Memory B cell (primary cell): ENCODE results near the gene RNF8.
"Not testable (repeated sequence)": the region's sequence is repeated elsewhere in the genome, so short reads cannot be mapped to it uniquely, and the experiment has no call there.

Source experiments
- ATAC-seq: fragments of 150-1000 bp; cut with Tn5 transposase; 2 replicates; pipeline ENCODE4 v1.10.0; 2021; ENCODE audit warnings: low read depth, mild to moderate bottlenecking, moderate library complexity
- DNase-seq, 2 donors: peaks; one replicate each; pipeline ENCODE4 v3.0.0; 2022; ENCODE audit warnings: low spot score in 2 of 2
- H3K27ac Mint-ChIP-seq: one replicate; pipeline ENCODE4 v1.8.0; 2022; ENCODE audit warnings: mild to moderate bottlenecking, moderate library complexity, mixed read lengths
- H3K27me3 Mint-ChIP-seq: one replicate; pipeline ENCODE4 v1.8.0; 2022; ENCODE audit warnings: mixed read lengths
- H3K36me3 Mint-ChIP-seq: one replicate; pipeline ENCODE4 v1.8.0; 2022; ENCODE audit warnings: mild to moderate bottlenecking, mixed read lengths
- H3K4me1 Mint-ChIP-seq: one replicate; pipeline ENCODE4 v1.8.0; 2022; ENCODE audit warnings: mixed read lengths
- H3K4me3 Mint-ChIP-seq: one replicate; pipeline ENCODE4 v1.8.0; 2022; ENCODE audit warnings: mild to moderate bottlenecking, moderate library complexity, mixed read lengths
- H3K9me3 Mint-ChIP-seq: one replicate; pipeline ENCODE4 v1.8.0; 2022; ENCODE audit warnings: mixed read lengths

The RNF8 gene

GRCh38 chr6:37353761-37354525, at the start of gene RNF8:
Gene RNF8 (plus strand): TSS chr6:37353983. CDS start chr6:37354165, 182 bp downstream.
- ATAC-seq (peak; percentile 96), DNase-seq (peak; percentile 74 to 78)
- Mint-ChIP-seq H3K36me3 (peaks cover 6% of the 10 kb centered on the region), H3K27ac (peak within 1 kb of the TSS; percentile 96), H3K9me3 (no peaks in the 10 kb centered on the region), H3K4me1 (peaks cover 32% of the 10 kb centered on the region), H3K27me3 (no peaks in the 10 kb centered on the region), H3K4me3 (peak within 1 kb of the TSS; percentile 95)

- Mint-ChIP-seq H3K27me3 (no peaks in the 10 kb centered on the region), H3K9me3 (no peaks in the 10 kb centered on the region), H3K4me1 (no peaks in the 10 kb centered on the region), H3K27ac (no peak overlapping the region), H3K36me3 (peaks cover 24% of the 10 kb centered on the region), H3K4me3 (no peak overlapping the region)
- ATAC-seq (no peak), DNase-seq (no peak)
Measured at GRCh38 chr6:37304766-37305165, 49.0 kb upstream of the RNF8 start.

GRCh38 chr6:37305841-37306425, 47.9 kb upstream of the RNF8 start:
- Mint-ChIP-seq H3K27me3 (no peaks in the 10 kb centered on the region), H3K4me3 (no peak overlapping the region), H3K36me3 (peaks cover 24% of the 10 kb centered on the region), H3K4me1 (no peaks in the 10 kb centered on the region), H3K27ac (no peak overlapping the region), H3K9me3 (no peaks in the 10 kb centered on the region)
- no peak for DNase-seq
- ATAC-seq, result no peak

GRCh38 chr6:37306624-37307222, 47.1 kb upstream of the RNF8 start:
- Mint-ChIP-seq H3K27ac (no peak overlapping the region), H3K36me3 (peaks cover 19% of the 10 kb centered on the region), H3K27me3 (no peaks in the 10 kb centered on the region), H3K4me3 (no peak overlapping the region), H3K9me3 (no peaks in the 10 kb centered on the region), H3K4me1 (no peaks in the 10 kb centered on the region)
- no peak for ATAC-seq
- DNase-seq, result no peak

GRCh38 chr6:37307484-37307883, 46.3 kb upstream of the RNF8 start:
- ATAC-seq, H3K4me1 Mint-ChIP-seq, DNase-seq, H3K27me3 Mint-ChIP-seq, H3K9me3 Mint-ChIP-seq, H3K27ac Mint-ChIP-seq, H3K4me3 Mint-ChIP-seq: not testable (repeated sequence)
- H3K36me3 Mint-ChIP-seq, result peaks cover 16% of the 10 kb centered on the region

GRCh38 chr6:37308069-37308815, 45.5 kb upstream of the RNF8 start:
- DNase-seq, result no peak
- no peaks in the 10 kb centered on the region for H3K4me1 Mint-ChIP-seq
- H3K36me3 Mint-ChIP-seq, result peaks cover 11% of the 10 kb centered on the region
- no peak overlapping the region for H3K4me3 Mint-ChIP-seq
- H3K9me3 Mint-ChIP-seq, result no peaks in the 10 kb centered on the region
- no peak overlapping the region for H3K27ac Mint-ChIP-seq
- ATAC-seq, result no peak
- H3K27me3 Mint-ChIP-seq, result no peaks in the 10 kb centered on the region

GRCh38 chr6:37309046-37309445, 44.7 kb upstream of the RNF8 start:
- H3K27ac Mint-ChIP-seq, result no peak overlapping the region
- no peaks in the 10 kb centered on the region for H3K4me1 Mint-ChIP-seq
- DNase-seq (no peak), ATAC-seq (no peak)
- no peak overlapping the region for H3K4me3 Mint-ChIP-seq
- H3K36me3 Mint-ChIP-seq, result peaks cover 13% of the 10 kb centered on the region
- H3K27me3 Mint-ChIP-seq, result no peaks in the 10 kb centered on the region
- no peaks in the 10 kb centered on the region for H3K9me3 Mint-ChIP-seq

- no peak for ATAC-seq
- Mint-ChIP-seq H3K9me3 (no peaks in the 10 kb centered on the region), H3K4me3 (no peak overlapping the region), H3K27ac (no peak overlapping the region), H3K4me1 (no peaks in the 10 kb centered on the region), H3K27me3 (no peaks in the 10 kb centered on the region), H3K36me3 (peaks cover 14% of the 10 kb centered on the region)
- no peak for DNase-seq
Measured at GRCh38 chr6:37309692-37310091, 44.1 kb upstream of the RNF8 start.

GRCh38 chr6:37310966-37311365, 42.8 kb upstream of the RNF8 start:
- Mint-ChIP-seq H3K4me1 (no peaks in the 10 kb centered on the region), H3K4me3 (no peak overlapping the region), H3K36me3 (peaks cover 16% of the 10 kb centered on the region), H3K27me3 (no peaks in the 10 kb centered on the region), H3K27ac (no peak overlapping the region), H3K9me3 (no peaks in the 10 kb centered on the region)
- no peak for DNase-seq
- ATAC-seq, result no peak

- Mint-ChIP-seq H3K27me3 (no peaks in the 10 kb centered on the region), H3K27ac (no peak overlapping the region), H3K9me3 (no peaks in the 10 kb centered on the region), H3K4me1 (no peaks in the 10 kb centered on the region), H3K4me3 (no peak overlapping the region), H3K36me3 (peaks cover 16% of the 10 kb centered on the region)
- DNase-seq (no peak), ATAC-seq (no peak)
Measured at GRCh38 chr6:37311741-37312473, 41.9 kb upstream of the RNF8 start.

GRCh38 chr6:37313723-37314486, 39.9 kb upstream of the RNF8 start:
- Mint-ChIP-seq H3K9me3 (no peaks in the 10 kb centered on the region), H3K36me3 (peaks cover 16% of the 10 kb centered on the region), H3K27ac (peak overlapping the region; percentile 54), H3K4me3 (no peak overlapping the region), H3K27me3 (no peaks in the 10 kb centered on the region), H3K4me1 (no peaks in the 10 kb centered on the region)
- no peak for DNase-seq
- no peak for ATAC-seq

- no peaks in the 10 kb centered on the region for H3K9me3 Mint-ChIP-seq
- ATAC-seq (peak; percentile 39), DNase-seq (no peak)
- peaks cover 14% of the 10 kb centered on the region for H3K36me3 Mint-ChIP-seq
- H3K4me1 Mint-ChIP-seq, result no peaks in the 10 kb centered on the region
- no peak overlapping the region for H3K4me3 Mint-ChIP-seq
- H3K27me3 Mint-ChIP-seq, result no peaks in the 10 kb centered on the region
- peak overlapping the region; percentile 54 for H3K27ac Mint-ChIP-seq
Measured at GRCh38 chr6:37314487-37315156, 39.2 kb upstream of the RNF8 start.

GRCh38 chr6:37315157-37315515, 38.6 kb upstream of the RNF8 start:
- H3K27me3 Mint-ChIP-seq, result no peaks in the 10 kb centered on the region
- peaks cover 13% of the 10 kb centered on the region for H3K36me3 Mint-ChIP-seq
- H3K4me1 Mint-ChIP-seq, result no peaks in the 10 kb centered on the region
- no peak overlapping the region for H3K27ac Mint-ChIP-seq
- H3K4me3 Mint-ChIP-seq, result no peak overlapping the region
- no peak for ATAC-seq
- no peak for DNase-seq
- H3K9me3 Mint-ChIP-seq, result no peaks in the 10 kb centered on the region
